Endodermal cell (in vitro differentiated cells): ENCODE results near the gene ADGRG4. TPM values are rescaled to one million over a fixed set of nuclear protein-coding genes. Genes with fewer than 3 reads are reported as not detected.

ENCODE experiments used
- DNase-seq: peaks from one replicate; pipeline ENCODE4 v3.0.0-alpha.2; 2017
- H3K27ac ChIP-seq: 2 replicates; pipeline ENCODE4 v1.5.1; 2013; ENCODE audit warnings: mild to moderate bottlenecking, low read depth, low read length, moderate library complexity
- H3K27me3 ChIP-seq: 2 replicates; pipeline ENCODE4 v1.6.1; 2013; ENCODE audit warnings: mild to moderate bottlenecking, low read length, moderate library complexity; ENCODE audit not compliant: insufficient read depth, control insufficient read depth, poor library complexity, severe bottlenecking
- H3K36me3 ChIP-seq: 2 replicates; pipeline ENCODE4 v1.7.0; 2013; ENCODE audit warnings: mild to moderate bottlenecking, low read length, moderate library complexity; ENCODE audit not compliant: control insufficient read depth, insufficient read depth
- H3K4me1 ChIP-seq: one replicate; pipeline ENCODE4 v1.7.0; 2013; ENCODE audit warnings: low read length; ENCODE audit not compliant: control insufficient read depth, insufficient read depth
- H3K4me3 ChIP-seq: 2 replicates; pipeline ENCODE4 v1.5.1; 2013; ENCODE audit warnings: mild to moderate bottlenecking, low read length, moderate library complexity
- H3K9ac ChIP-seq: 2 replicates; pipeline ENCODE4 v1.6.1; 2013; ENCODE audit warnings: mild to moderate bottlenecking, low read length, moderate library complexity; ENCODE audit not compliant: poor library complexity, severe bottlenecking; ENCODE audit errors: extremely low read depth
- H3K9me3 ChIP-seq: 2 replicates; pipeline ENCODE4 v1.6.1; 2013; ENCODE audit warnings: mild to moderate bottlenecking, low read length, moderate library complexity; ENCODE audit not compliant: control insufficient read depth
- H3K27ac Mint-ChIP-seq: 2 replicates; pipeline ENCODE4 v1.8.0; 2020; ENCODE audit warnings: mixed read lengths
- H3K27me3 Mint-ChIP-seq: 2 replicates; pipeline ENCODE4 v1.8.0; 2021; ENCODE audit warnings: mild to moderate bottlenecking, mixed read lengths; ENCODE audit not compliant: insufficient read depth
- H3K36me3 Mint-ChIP-seq: 2 replicates; pipeline ENCODE4 v1.8.0; 2020; ENCODE audit warnings: low read depth, mixed read lengths
- H3K4me1 Mint-ChIP-seq: 2 replicates; pipeline ENCODE4 v1.8.0; 2020; ENCODE audit warnings: mixed read lengths
- H3K4me3 Mint-ChIP-seq: 2 replicates; pipeline ENCODE4 v1.8.0; 2020; ENCODE audit warnings: mild to moderate bottlenecking, moderate library complexity, mixed read lengths
- H3K9me3 Mint-ChIP-seq: 2 replicates; pipeline ENCODE4 v1.8.0; 2020; ENCODE audit warnings: mild to moderate bottlenecking, mixed read lengths
- CTCF ChIP-seq: fragments of 200-600 bp; sonication (generic); conservative IDR thresholded peaks from 2 replicates; pipeline ENCODE4 v1.5.0; 2021; ENCODE audit warnings: antibody characterized with exemption, mild to moderate bottlenecking
- WGBS, 2 experiments: methylation state at CpG; one replicate each; pipeline versions ENCODE4 v1.1.5 to v1.1.7; 2013; ENCODE audit warnings: missing lambda C conversion rate in 2 of 2, mixed read lengths in 1 of 2; ENCODE audit not compliant: insufficient coverage in 1 of 2, insufficient read length in 1 of 2; 5-methylcytosine and 5-hydroxymethylcytosine counted together
- total RNA-seq, 2 donors: library from RNA; stranded (reverse); fragmentation: NEBNext Ultra II Directional in 1 of 2; extraction: Animal tissue kit (Norgen Biotek cat#: 25700) in 1 of 2; gene quantifications; 2 replicates in 1 of 2; 3 replicates in 1 of 2; pipeline ENCODE4 v1.2.1, GENCODE V29; 2021

Gene ADGRG4
- total RNA-seq, 2 donors from 2014 or later, result not detected

GRCh38 chrX:136262812-136263315, 37.9 kb upstream of the ADGRG4 start:
- H3K4me3 ChIP-seq, result no peak overlapping the region
- H3K27ac ChIP-seq, result no peak overlapping the region
- no peaks in the 10 kb centered on the region for H3K36me3 ChIP-seq
- peaks cover 59% of the 10 kb centered on the region for H3K9me3 Mint-ChIP-seq
- H3K27ac Mint-ChIP-seq, result no peak overlapping the region
- peaks cover 10% of the 10 kb centered on the region for H3K4me1 Mint-ChIP-seq
- no peaks in the 10 kb centered on the region for H3K36me3 Mint-ChIP-seq
- H3K9me3 ChIP-seq, result no peaks in the 10 kb centered on the region
- no peaks in the 10 kb centered on the region for H3K4me1 ChIP-seq
- H3K27me3 ChIP-seq, result no peaks in the 10 kb centered on the region
- no peaks in the 10 kb centered on the region for H3K27me3 Mint-ChIP-seq
- 95% methylated on average over 3 of the region's 7 CpGs; no CpG with 5 or more reads in 1 of the 2 experiments for WGBS, 2 experiments
- H3K9ac ChIP-seq, result no peak overlapping the region
- no peak for TF ChIP-seq CTCF
- no peak overlapping the region for H3K4me3 Mint-ChIP-seq
- no peak for DNase-seq

GRCh38 chrX:136266828-136267227, 33.9 kb upstream of the ADGRG4 start:
- Histone ChIP-seq H3K4me3 (no peak overlapping the region), H3K27me3 (no peaks in the 10 kb centered on the region), H3K36me3 (no peaks in the 10 kb centered on the region), H3K4me1 (no peaks in the 10 kb centered on the region), H3K27ac (no peak overlapping the region), H3K9ac (no peak overlapping the region), H3K9me3 (no peaks in the 10 kb centered on the region)
- no peaks in the 10 kb centered on the region for H3K36me3 Mint-ChIP-seq
- no peak overlapping the region for H3K27ac Mint-ChIP-seq
- 89% methylated on average over 1 of the region's 1 CpG; no CpG with 5 or more reads in 1 of the 2 experiments for WGBS, 2 experiments
- TF ChIP-seq CTCF, result no peak
- H3K4me1 Mint-ChIP-seq, result no peaks in the 10 kb centered on the region
- DNase-seq, result no peak
- no peak overlapping the region for H3K4me3 Mint-ChIP-seq
- H3K27me3 Mint-ChIP-seq, result no peaks in the 10 kb centered on the region
- peaks cover 48% of the 10 kb centered on the region for H3K9me3 Mint-ChIP-seq

- no peak overlapping the region for H3K9ac ChIP-seq
- Mint-ChIP-seq H3K27me3 (no peaks in the 10 kb centered on the region), H3K4me3 (no peak overlapping the region), H3K36me3 (no peaks in the 10 kb centered on the region), H3K9me3 (peaks cover 45% of the 10 kb centered on the region), H3K27ac (no peak overlapping the region), H3K4me1 (no peaks in the 10 kb centered on the region)
- peak; percentile 68 for DNase-seq
- H3K4me3 ChIP-seq, result no peak overlapping the region
- no peak overlapping the region for H3K27ac ChIP-seq
- H3K27me3 ChIP-seq, result no peaks in the 10 kb centered on the region
- no peaks in the 10 kb centered on the region for H3K9me3 ChIP-seq
- TF ChIP-seq CTCF, result peak; percentile 80
- WGBS, 2 experiments, result 47% methylated on average over 4 of the region's 5 CpGs; no CpG with 5 or more reads in 1 of the 2 experiments
- H3K4me1 ChIP-seq, result no peaks in the 10 kb centered on the region
- H3K36me3 ChIP-seq, result no peaks in the 10 kb centered on the region
These were observed 32.4 kb upstream of the ADGRG4 start for GRCh38 chrX:136268051-136269048.
